HG03457 (cell line): ENCODE measurements around the gene ARHGEF28.

Experiments
- ATAC-seq: cut with Tn5 transposase; IDR thresholded peaks from one replicate; pipeline ENCODE4 v1.9.1; 2021; ENCODE audit warnings: moderate number of reproducible peaks; ENCODE audit not compliant: unreplicated experiment

Gene ARHGEF28

GRCh38 chr5:73623060-73623459 is 2.9 kb upstream of the ARHGEF28 start:
- ATAC-seq: no peak

GRCh38 chr5:73623901-73624404 is 2.0 kb upstream of the ARHGEF28 start:
- ATAC-seq: no peak

GRCh38 chr5:73624888-73625287 is 1.1 kb upstream of the ARHGEF28 start:
- no peak for ATAC-seq

GRCh38 chr5:73625372-73625943 is 538 bp upstream of the ARHGEF28 start:
- no peak for ATAC-seq

- ATAC-seq: no peak
Observed at GRCh38 chr5:73626814-73627313, 868 bp downstream of the ARHGEF28 start.

- no peak for ATAC-seq
Observed at GRCh38 chr5:73629456-73629855, 3.5 kb downstream of the ARHGEF28 start.

- ATAC-seq: no peak
Observed at GRCh38 chr5:73630765-73631164, 4.8 kb downstream of the ARHGEF28 start.

- ATAC-seq: no peak
Observed at GRCh38 chr5:73631500-73631899, 5.5 kb downstream of the ARHGEF28 start.

GRCh38 chr5:73633060-73633459 is 7.1 kb downstream of the ARHGEF28 start:
- no peak for ATAC-seq

- no peak for ATAC-seq
Observed at GRCh38 chr5:73636408-73636807, 10.4 kb downstream of the ARHGEF28 start.

- no peak for ATAC-seq
Observed at GRCh38 chr5:73637565-73637964, 11.6 kb downstream of the ARHGEF28 start.

GRCh38 chr5:73638344-73639095 is 12.5 kb downstream of the ARHGEF28 start:
- no peak for ATAC-seq

- no peak for ATAC-seq
Observed at GRCh38 chr5:73640861-73641320, 14.9 kb downstream of the ARHGEF28 start.

GRCh38 chr5:73641811-73642210 is 15.8 kb downstream of the ARHGEF28 start:
- no peak for ATAC-seq

GRCh38 chr5:73642344-73642743 is 16.3 kb downstream of the ARHGEF28 start:
- no peak for ATAC-seq

GRCh38 chr5:73644385-73644963 is 18.5 kb downstream of the ARHGEF28 start:
- no peak for ATAC-seq

GRCh38 chr5:73647721-73648120 is 21.7 kb downstream of the ARHGEF28 start:
- no peak for ATAC-seq

GRCh38 chr5:73648515-73648914 is 22.5 kb downstream of the ARHGEF28 start:
- no peak for ATAC-seq

GRCh38 chr5:73649926-73650325 is 23.9 kb downstream of the ARHGEF28 start:
- ATAC-seq: no peak

- no peak for ATAC-seq
Observed at GRCh38 chr5:73652391-73652790, 26.4 kb downstream of the ARHGEF28 start.

GRCh38 chr5:73654171-73654811 is 28.3 kb downstream of the ARHGEF28 start:
- no peak for ATAC-seq
